ENCODE data around the gene EFCAB6.

DNA sequence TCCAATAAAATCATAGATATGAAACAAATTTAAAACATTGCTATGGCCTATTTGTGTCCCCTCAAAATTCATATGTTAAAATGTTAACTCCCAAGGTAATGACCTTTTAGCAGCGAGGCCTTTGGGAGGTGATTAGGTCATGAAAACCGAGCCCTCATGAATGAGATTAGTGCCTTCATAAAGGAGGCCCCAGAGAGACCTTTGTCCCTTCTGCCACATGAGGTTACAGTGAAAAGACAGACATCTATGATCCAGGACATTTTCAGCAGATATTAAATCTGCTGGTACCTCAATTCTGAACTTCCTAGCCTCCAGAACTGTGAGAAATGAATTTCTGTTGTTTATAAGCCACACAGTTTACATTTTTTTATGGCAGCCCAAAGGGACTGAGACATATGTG, 228.6 kb downstream of the EFCAB6 start:
- TF ChIP-seq, protein P1, sequence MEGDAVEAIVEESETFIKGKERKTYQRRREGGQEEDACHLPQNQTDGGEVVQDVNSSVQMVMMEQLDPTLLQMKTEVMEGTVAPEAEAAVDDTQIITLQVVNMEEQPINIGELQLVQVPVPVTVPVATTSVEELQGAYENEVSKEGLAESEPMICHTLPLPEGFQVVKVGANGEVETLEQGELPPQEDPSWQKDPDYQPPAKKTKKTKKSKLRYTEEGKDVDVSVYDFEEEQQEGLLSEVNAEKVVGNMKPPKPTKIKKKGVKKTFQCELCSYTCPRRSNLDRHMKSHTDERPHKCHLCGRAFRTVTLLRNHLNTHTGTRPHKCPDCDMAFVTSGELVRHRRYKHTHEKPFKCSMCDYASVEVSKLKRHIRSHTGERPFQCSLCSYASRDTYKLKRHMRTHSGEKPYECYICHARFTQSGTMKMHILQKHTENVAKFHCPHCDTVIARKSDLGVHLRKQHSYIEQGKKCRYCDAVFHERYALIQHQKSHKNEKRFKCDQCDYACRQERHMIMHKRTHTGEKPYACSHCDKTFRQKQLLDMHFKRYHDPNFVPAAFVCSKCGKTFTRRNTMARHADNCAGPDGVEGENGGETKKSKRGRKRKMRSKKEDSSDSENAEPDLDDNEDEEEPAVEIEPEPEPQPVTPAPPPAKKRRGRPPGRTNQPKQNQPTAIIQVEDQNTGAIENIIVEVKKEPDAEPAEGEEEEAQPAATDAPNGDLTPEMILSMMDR (IDR thresholded peaks at IDR 0.05) = no peak
- TF ChIP-seq, protein P2, sequence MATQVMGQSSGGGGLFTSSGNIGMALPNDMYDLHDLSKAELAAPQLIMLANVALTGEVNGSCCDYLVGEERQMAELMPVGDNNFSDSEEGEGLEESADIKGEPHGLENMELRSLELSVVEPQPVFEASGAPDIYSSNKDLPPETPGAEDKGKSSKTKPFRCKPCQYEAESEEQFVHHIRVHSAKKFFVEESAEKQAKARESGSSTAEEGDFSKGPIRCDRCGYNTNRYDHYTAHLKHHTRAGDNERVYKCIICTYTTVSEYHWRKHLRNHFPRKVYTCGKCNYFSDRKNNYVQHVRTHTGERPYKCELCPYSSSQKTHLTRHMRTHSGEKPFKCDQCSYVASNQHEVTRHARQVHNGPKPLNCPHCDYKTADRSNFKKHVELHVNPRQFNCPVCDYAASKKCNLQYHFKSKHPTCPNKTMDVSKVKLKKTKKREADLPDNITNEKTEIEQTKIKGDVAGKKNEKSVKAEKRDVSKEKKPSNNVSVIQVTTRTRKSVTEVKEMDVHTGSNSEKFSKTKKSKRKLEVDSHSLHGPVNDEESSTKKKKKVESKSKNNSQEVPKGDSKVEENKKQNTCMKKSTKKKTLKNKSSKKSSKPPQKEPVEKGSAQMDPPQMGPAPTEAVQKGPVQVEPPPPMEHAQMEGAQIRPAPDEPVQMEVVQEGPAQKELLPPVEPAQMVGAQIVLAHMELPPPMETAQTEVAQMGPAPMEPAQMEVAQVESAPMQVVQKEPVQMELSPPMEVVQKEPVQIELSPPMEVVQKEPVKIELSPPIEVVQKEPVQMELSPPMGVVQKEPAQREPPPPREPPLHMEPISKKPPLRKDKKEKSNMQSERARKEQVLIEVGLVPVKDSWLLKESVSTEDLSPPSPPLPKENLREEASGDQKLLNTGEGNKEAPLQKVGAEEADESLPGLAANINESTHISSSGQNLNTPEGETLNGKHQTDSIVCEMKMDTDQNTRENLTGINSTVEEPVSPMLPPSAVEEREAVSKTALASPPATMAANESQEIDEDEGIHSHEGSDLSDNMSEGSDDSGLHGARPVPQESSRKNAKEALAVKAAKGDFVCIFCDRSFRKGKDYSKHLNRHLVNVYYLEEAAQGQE (IDR thresholded peaks at IDR 0.05; ENCODE audit: insufficient read depth in 1 of 2, low read depth in 2 of 2, low read length in 1 of 2) = no peak
- no peak for TF ChIP-seq TCF7L2 (IDR thresholded peaks at IDR 0.05; ENCODE audit: low read depth, low read length)
- TF ChIP-seq POLR2AphosphoS5 (IDR thresholded peaks at IDR 0.05; ENCODE audit: low read depth, low read length) = no peak
